ENCODE results near the gene TIMM13.
"Not testable (repeated sequence)": the region's sequence is repeated elsewhere in the genome, so short reads cannot be mapped to it uniquely, and the experiment has no call there.

The TIMM13 gene

DNA sequence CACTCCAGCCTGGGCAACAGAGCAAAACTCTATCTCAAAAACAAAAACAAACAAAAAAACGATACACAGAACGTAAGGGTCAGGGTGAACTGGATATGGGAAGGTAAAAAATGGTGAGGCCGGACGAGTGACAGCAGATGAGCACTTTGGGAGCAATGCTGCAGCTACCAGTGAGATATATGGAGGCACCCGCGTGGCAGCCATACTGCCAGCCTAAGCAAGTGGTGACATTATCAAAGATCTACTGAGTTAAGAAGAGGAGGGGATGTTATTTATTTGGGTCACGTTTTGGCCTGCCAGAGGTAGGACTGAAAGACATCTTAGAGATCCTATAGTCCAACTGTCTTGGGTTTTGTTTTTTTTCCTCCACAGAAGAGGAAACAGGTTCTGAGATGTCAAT lies 14.2 kb downstream of the TIMM13 start:
- no peak for DNase-seq

DNA sequence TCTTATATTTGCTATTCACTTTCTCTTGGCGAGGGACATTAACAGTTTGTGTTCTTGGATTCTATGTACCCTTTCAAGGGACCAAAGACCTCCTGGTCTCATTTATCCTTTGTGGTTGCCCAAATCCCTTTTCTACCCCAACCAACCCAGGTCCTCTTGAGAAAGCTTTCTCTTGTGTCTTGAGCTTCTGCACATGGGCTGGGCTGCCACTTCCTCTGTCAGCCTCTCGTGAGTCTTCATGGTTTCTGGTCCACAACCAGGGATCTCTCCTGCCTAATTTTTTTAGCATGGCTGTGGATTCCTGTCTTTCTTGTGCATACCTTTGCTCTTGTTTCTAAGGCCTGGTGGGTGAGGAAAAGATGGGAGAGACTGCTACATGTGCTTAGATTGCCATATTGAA lies 14.9 kb downstream of the TIMM13 start:
- no peak for DNase-seq

GRCh38 chr19:2411709-2412108 lies 15.7 kb downstream of the TIMM13 start:
- no peak for DNase-seq

- no peak for DNase-seq
These were observed 17.4 kb downstream of the TIMM13 start for GRCh38 chr19:2410023-2410422.

DNA sequence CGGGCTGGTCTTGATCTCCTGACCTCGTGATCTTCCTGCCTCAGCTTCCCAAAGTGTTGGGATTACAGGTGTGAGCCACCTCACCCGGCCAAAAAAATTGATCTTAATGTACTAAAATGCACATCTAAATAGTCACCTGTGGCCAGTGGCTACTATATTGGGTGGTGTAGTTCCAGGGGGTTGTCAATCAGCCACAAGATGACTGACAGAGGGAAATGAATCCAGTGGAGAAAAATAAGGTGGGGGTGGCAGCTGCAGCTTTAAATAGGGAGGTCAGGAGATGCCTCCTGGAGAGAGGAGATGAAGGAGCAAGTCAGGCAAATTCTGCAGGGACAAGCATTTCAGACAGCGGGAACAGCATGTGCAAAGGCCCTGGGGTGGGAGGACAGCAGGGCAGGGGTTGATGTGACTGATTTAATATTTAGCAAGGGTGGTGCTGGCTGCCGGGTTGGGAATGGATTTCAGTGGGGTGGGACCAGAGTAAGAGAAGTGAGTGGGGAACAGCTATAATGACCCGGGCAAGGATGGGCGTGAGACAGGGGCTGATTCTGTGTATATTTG lies 18.0 kb downstream of the TIMM13 start:
- DNase-seq = no peak

GRCh38 chr19:2408247-2408646 lies 19.1 kb downstream of the TIMM13 start:
- DNase-seq = no peak

- no peak for DNase-seq
These were observed 27.8 kb downstream of the TIMM13 start for GRCh38 chr19:2399582-2399981.

DNA sequence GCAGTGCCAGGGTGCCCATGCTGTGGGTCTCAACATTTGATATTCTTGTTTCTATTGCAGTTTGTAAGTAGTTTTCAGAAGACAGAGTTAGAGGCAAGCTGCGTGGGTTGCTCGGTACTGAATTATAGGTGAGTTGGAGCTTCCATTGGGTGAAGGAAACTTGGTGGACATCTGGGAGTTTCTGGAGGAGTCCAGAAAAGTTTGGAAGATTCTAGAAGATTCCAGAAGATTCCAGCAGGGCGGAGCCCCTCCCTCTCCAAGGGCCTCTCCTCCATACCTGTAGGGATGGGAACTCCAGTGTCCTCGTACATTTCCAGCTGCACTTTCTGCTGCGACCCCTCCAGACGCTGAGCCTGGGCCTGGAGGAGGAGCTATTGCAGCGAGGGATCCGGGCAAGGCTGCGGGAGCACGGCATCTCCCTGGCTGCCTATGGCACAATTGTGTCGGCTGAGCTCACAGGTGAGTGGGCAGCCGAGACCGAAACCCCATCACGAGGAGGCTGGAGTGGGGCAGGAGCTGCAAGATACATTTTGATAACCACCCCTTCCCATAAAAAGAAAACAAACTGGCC lies 28.6 kb downstream of the TIMM13 start:
- DNase-seq = no peak

- not testable (repeated sequence) for DNase-seq
These were observed 30.2 kb downstream of the TIMM13 start for GRCh38 chr19:2397173-2397572.

DNA sequence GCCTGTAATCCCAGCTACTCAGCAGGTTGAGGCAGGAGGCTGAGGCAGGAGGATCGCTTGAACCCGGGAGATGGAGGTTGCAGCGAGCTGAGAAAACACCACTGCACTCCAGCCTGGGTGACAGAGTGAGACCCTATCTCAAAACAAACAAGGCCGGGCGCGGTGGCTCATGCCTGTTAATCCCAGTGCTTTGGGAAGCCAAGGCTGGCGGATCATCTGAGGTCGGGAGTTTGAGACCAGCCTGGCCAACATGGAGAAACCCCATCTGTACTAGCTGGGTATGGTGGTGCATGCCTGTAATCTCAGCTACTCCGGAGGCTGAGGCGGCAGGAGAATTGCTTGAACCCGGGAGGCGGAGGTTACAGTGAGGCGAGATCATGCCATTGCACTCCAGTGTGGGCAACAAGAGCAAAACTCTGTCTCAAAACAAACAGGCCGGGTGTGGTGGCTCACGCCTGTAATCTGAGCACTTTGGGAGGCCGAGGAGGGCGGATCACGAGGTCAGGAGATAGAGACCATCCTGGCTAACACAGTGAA lies 32.0 kb downstream of the TIMM13 start:
- DNase-seq = not testable (repeated sequence)

- DNase-seq = peak; percentile 67
These were observed 32.7 kb downstream of the TIMM13 start for GRCh38 chr19:2394442-2395292.

GRCh38 chr19:2394054-2394441 lies 33.3 kb downstream of the TIMM13 start:
- no peak for DNase-seq

GRCh38 chr19:2392899-2393298 lies 34.5 kb downstream of the TIMM13 start:
- DNase-seq = not testable (repeated sequence)

DNA sequence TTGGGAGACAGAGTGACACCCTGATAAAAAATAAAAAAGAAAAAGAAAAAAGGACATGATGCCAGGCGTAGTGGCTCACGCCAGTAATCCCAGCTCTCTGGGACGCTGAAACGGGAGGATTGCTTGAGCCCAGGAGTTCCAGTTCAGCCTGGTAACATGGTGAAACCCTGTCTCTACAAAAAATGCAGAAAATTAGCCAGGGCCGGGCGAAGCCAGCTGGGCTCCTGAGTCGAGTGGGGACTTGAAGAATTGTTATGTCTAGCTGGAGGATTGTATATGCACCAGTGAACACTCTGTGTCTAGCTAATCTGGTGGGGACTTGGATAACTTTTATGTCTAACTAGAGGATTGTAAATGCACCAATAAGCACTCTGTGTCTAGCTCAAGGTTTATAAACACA lies 35.0 kb downstream of the TIMM13 start:
- no peak for DNase-seq

- DNase-seq = no peak
These were observed 36.2 kb downstream of the TIMM13 start for GRCh38 chr19:2391118-2391725.

- DNase-seq = no peak
These were observed 37.8 kb downstream of the TIMM13 start for GRCh38 chr19:2389594-2389993.

GRCh38 chr19:2387367-2388288 lies 39.8 kb downstream of the TIMM13 start:
- DNase-seq = no peak

DNA sequence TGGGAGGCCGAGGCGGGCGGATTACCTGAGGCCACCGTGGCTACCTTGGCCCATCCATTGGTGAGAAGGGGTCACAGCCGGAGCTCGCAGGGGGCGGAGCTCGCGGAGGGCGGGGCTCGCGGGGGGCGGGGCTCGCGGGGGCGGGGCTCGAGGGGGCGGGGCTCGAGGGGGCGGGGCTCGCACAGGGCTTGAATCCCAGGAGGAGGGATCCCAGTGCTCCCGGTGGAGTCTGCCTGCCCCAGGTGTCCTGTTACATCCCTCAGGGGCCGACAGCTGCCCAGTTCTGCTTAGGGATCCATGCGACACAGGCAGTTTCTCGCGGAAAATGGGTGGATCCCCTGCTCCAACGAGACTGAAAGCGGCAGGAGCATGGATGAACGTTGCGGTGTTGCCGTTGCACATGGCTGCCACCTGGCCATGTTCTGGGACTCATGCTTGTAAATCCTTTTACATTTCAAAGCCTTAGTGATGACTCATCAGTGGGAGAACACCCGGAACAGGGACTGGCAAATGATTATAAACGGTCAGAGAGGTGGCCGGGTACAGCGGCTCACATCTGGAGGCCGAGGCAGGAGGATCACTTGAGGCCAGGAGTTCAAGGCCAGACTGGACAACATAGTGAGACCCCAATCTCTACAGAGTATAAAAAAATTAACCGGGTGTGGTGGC lies 42.2 kb downstream of the TIMM13 start:
- DNase-seq = no peak

- no peak for DNase-seq
These were observed 44.7 kb downstream of the TIMM13 start for GRCh38 chr19:2382530-2383222.

DNA sequence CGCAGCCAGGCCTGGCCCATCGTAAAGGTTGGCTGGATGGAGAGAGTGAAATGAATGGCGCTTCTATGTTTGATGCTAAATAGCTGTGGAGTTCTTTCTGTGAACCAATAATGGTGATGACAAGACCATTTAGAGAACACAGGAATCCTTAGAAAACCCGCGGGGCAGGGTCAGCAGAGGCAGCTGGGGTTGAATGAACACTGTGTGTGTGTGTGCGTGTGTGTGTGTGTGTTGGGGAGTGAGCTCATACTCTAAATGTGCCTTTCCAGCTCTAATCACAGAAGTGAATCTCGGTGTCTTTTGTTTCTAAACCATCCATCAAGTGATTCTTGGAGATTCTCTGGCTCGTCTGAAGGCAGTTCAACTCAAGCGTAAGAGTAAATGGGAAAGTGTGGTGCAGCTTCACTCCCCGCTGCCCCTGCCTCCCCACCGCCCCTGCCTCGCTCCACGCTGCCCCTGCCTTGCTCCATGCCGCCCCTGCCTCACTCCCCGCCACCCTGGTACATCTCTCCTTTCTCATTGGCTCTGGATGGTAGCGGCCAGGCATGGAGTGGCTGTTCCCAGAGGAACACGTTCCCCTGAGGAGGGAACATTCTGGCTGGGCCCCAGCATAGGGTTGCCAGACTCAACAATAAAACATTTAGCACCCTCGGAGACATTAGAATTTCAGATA lies 46.1 kb downstream of the TIMM13 start:
- DNase-seq = no peak

DNA sequence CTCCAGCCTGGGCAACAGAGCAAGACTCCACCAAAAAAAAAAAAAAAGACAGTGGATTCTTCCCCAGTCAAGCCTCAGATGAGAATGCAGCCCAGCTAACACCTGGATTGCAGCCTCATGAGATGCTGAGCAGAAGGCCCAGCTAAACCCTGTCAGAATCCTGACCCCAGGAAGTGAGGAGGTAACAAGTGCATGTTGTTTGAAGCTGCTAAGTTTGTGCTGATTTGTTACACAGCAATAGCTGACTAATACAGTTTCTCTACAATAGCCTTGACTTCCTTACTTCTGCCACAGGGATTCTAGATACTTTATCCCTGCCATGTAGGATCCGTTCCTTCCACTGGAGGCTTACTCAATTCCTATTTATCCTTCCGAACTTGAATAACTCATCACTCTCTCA lies 46.8 kb downstream of the TIMM13 start:
- DNase-seq = no peak
